ENCODE data around the gene APOBEC4. TPM values are rescaled to one million over a fixed set of nuclear protein-coding genes. Genes with fewer than 3 reads are reported as not detected.
A peak's percentile ranks its signal among the peaks of the same experiment; 100 is the strongest.
"Not testable (repeated sequence)": the region's sequence is repeated elsewhere in the genome, so short reads cannot be mapped to it uniquely, and the experiment has no call there.

APOBEC4 gene, protein sequence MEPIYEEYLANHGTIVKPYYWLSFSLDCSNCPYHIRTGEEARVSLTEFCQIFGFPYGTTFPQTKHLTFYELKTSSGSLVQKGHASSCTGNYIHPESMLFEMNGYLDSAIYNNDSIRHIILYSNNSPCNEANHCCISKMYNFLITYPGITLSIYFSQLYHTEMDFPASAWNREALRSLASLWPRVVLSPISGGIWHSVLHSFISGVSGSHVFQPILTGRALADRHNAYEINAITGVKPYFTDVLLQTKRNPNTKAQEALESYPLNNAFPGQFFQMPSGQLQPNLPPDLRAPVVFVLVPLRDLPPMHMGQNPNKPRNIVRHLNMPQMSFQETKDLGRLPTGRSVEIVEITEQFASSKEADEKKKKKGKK
- total RNA-seq = not detected
- long read RNA-seq = 0 reads

DNA sequence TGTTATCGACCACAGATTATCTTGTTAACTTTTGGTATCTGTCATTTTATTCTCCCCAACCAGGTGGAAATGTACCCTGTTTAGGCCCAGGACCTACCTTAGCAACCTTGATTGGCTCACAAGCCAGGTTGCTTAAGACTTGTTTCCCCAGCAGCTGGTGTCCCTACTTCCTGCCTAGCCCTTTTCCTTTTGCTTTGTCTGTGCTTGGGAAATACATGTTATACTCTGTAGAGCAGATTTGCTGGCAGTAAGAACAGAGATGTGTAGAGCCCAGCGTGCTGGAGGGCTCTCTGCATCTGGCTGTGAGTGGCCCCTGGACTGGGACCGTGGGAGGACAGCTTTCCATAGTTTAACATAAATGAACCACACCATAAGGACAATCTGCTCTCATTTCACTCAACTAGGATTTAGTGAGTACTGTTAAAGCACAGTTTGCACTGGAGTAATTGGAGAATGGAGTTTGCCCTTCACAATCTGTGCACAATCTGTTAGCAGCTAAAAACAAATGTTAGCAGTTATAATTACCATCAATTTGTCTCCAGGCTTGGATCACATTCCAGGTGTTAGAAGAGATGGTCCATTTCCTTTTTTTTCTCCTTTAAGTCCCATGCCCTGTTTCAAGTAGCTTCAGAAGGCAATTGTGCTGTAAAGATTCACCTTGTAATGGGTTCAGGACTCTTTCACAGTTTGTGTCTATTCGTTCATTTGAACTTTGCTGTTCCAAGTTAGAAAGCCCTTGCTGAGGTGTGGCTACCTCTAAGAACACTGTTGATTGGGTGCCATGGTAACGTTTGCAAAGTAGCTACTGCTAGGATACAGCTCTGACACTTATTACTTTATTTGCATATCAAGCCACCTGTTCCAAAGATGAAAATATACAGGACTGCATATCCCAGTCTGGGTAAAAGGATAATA lies at the start of gene APOBEC4:
Gene APOBEC4 (minus strand): TSS at position 770 of the 915 bp plus-strand sequence. CDS start 4,535 bp downstream, outside the sequence.
- no peak for DNase-seq
- peak; percentile 78 for ATAC-seq (ENCODE audit: poor library complexity)
- intact Hi-C loops (cut with DNase I) = no loop called here

DNA sequence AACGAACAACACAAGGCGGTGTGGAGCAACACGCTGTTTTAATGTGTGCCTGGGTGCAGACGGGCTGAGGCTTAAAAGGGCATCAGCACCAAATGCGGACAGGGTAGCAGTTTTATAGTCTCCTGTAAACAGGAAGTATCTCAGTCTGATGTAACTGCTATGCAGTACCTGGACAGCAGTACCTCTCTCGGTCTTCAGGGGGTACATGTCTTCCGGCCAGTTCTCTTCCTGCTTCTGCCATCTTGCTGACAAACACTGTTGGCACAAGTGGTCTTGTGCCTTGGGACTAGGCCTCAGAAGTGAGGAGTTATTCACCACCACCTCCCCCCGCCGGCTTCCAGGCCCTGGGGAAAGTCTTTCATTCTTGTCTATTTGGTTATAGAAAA lies 49.7 kb upstream of the APOBEC4 start:
- DNase-seq (no peak), ATAC-seq (ENCODE audit: poor library complexity) (no peak)
- intact Hi-C loops (cut with DNase I) = no loop called here

DNA sequence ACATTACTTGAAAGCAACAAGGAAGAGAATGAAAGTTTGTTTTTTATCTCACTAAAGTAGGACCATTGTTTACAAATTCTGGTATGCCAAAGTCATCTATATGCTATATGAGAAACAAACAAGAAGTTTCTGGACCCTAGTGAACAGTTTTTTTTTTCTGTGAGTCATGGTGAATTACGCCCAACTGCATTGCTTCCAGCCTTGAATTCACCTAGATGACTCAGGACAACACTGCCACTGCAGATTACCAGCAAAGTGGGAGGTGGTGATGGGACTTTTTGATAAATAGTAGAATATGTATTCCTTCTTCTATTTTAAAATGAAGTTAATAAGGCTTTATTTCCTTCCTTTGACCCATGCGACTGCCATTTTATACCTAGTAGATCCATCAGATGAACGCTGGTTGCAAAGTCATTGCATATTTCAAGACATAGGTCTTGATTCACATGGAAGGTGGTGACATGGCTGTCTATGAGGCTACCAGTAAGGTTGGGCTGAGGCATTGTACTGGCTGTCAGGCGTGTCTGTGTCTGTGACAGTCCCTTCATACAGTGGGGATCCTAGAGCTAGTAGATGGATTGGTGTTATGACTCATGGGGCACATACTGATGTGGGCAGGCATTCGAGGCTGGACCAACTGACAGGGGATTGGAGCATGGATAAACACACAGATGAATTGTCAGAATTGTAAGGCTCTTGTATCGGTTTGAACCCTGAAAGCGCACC lies 49.1 kb upstream of the APOBEC4 start:
- intact Hi-C loops (cut with DNase I) = no loop called here
- DNase-seq (no peak), ATAC-seq (ENCODE audit: poor library complexity) (no peak)

DNA sequence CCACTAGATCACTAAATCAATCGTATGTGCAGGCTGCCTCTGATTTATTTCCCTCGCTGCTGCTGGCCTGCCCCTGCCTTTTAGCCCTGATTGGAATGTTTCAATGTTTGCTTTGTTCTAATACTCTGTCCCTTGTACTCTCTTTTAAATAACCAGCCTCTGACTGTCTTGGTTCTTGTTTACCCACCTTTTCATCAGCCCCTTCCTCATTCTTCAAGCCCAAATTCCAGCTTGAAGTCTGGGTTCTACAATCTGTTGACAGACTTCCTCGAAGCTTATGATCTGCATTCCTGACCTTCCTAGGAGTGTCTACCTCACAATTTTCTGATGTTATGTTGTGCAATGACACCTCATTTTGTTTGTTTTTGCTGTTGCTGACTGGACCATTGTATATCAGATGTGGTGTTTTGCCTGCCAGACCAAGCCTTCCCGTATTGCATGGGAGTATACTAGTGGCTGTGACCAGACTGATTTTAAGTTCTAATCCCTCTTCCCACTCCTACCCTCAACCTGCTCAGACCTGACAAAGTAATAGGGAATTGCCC lies 46.6 kb upstream of the APOBEC4 start:
- ATAC-seq (ENCODE audit: poor library complexity) = peak; percentile 29
- intact Hi-C loops (cut with DNase I) = no loop called here
- DNase-seq = no peak

DNA sequence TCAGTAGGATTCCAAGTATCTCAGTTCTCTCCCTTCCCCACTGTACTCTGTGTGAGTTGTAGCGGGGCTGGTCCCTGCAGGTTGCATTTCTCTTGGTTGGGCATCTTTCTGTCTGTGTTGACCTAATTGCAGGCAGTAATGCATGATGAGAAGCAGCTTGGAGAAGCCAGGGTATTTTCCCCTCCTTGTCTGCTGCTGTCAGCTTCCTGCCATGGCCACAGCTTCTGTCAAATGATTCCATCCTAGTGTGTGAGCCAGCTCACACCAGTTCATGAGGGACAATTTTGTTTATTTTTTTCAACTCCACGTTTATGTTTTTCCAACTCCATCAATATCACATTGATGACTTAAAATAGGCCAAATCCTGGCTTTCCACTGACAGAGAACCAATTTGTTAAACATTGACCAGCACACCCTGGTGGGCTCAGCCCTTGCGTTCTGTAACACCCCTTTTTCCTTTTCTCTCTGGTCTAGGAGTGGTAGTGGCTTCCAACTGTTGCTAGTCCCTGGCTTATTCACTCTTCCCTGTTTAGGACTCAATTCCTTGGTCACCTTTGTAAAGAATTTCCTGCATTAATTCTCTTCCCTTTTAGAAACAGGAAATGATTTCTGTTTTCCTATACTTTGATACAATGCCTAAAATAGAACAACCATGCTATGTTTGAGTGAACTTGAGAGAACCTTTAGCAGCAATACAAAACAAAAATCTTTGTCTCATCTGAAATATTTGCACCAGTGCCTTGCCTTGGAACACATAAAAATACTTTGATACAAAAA lies 44.9 kb upstream of the APOBEC4 start:
- intact Hi-C loops (cut with DNase I) = no loop called here
- ATAC-seq (ENCODE audit: poor library complexity) (no peak), DNase-seq (no peak)

DNA sequence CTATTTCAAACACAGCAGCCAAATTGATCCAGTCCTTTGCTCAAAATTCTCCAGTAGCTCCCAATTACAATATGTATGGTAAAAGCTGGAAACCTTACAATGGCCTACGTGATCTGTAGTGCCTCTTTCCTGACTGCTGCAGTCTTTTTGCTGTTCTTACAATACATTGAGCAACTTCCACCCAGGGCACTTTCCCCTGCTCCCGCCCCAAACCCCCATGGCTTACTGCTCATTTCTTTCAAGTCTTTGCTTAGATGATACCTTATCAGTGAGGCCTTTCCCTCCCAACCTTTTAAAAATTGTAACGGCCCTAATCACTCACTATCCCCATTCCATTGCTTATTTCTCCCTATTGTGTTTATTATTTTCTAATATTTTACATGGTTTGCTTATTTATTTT lies 43.9 kb upstream of the APOBEC4 start:
- intact Hi-C loops (cut with DNase I) = no loop called here
- DNase-seq (no peak), ATAC-seq (ENCODE audit: poor library complexity) (no peak)

DNA sequence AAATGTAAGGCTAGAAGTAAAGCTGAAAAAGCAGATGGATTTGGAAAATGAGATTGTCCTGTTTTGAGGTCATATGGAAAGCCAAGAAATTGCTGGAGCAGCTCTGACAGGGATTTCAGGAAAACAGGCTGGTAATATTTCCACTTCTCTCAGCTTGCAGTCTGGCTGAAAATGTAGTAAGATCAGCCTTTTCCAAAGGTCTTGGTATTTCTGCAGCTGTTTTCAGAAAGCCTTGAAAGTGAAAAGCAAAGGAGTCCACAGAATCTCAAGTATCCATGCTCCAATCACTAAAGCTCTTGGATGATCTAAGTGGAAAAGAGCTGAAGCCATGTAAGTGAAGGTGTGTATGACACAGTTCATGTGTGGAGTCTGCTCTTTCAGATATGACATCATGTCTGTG lies 41.6 kb upstream of the APOBEC4 start:
- ATAC-seq (ENCODE audit: poor library complexity) (peak; percentile 12), DNase-seq (no peak)
- intact Hi-C loops (cut with DNase I) = no loop called here

DNA sequence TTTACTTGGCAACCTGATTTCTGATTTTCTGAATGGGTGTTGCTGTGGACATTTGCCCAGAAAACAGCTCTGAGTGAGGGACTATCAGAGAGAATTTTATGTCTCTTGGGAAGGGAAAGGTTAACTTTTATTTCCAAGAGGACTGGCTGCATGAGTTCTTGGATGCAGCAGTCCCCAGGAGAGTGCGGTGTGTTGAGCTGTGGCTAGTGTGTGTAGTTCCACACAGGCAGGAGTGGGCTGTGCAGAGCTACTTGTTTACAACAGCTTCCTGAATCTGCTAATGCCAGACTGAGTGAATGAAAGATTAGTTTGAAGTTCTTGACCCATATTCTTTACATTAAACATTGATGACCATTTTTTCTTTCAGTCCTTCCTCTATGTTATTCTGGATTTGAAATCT lies 41.0 kb upstream of the APOBEC4 start:
- peak; percentile 74 for ATAC-seq (ENCODE audit: poor library complexity)
- DNase-seq = peak; percentile 50
- intact Hi-C loops (cut with DNase I) = no loop called here

DNA sequence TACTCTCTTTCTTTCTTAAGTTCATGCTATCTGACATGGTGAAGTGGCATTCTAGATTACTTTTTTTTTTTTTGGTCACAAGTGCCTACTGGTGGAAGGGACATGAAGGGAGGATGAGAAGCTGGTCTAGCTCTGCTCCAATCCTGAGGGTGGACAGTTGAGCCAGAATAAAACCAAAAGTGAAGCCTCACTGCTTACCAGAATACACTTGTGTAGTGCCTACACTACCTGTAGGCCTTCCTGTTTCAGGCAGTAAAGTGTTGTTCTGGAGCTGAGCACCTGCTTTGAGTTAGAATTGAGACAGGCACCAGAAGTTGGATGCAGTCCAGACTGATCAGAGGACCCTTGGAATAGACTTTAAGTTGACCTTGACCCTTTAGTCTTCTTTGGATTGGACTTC lies 40.4 kb upstream of the APOBEC4 start:
- DNase-seq (no peak), ATAC-seq (ENCODE audit: poor library complexity) (peak; percentile 34)
- intact Hi-C loops (cut with DNase I) = no loop called here

DNA sequence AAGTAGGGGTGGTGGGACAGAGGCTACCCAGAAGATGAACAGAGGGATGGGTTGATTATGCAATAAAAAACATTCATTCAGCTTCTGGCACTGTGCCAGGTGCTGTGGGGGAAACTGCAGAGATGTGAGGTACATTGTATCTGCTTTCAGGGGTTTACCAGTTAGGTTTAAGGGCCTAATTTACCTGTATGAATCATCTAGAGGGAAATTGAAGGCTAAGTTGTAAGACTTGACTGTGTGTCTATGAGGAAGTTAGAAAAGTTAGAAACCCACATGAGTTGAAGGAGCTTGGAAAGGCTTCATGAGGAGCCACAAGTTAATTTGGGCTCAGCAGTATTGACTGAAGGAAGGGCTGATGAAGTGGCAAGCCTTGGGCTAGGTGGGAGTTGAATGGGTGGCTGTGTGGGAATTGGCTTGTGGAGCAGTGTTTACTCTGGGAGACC lies 36.7 kb upstream of the APOBEC4 start:
- intact Hi-C loops (cut with DNase I) = no loop called here
- ATAC-seq (ENCODE audit: poor library complexity) (no peak), DNase-seq (no peak)

DNA sequence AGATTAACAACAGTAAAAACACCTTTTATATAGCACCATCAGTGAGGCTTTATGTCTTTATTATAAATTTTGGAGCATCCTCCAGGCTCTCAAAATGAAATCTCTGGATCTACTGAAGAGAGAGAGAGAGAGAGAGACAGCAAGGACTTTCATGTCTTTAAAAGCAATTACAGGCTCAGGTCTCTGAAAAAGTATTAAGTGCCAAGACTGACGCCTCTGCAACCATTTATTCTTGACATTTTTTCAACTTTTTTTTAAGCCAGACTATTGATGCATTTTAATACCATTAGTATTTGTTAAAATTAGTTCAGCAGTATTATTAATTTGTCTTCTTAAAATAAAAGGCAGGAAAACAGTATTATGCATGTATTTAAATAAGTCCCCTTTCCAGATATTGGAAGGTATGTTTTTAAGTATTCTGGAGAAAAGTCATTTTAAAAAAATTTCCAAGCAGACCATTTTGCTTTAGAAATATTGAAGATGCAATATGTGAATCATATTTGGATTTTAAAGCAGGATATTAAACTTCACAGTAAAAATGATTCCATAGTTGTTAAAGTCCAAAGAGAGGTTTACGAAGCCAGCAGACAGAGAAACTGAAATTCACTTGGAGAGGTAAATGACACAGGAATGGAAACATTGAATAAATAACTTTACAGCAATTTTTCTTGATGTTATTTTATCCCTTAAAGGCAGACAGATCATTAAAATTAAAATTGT lies 35.4 kb upstream of the APOBEC4 start:
- intact Hi-C loops (cut with DNase I) = no loop called here
- ATAC-seq (ENCODE audit: poor library complexity) = no peak
- no peak for DNase-seq

DNA sequence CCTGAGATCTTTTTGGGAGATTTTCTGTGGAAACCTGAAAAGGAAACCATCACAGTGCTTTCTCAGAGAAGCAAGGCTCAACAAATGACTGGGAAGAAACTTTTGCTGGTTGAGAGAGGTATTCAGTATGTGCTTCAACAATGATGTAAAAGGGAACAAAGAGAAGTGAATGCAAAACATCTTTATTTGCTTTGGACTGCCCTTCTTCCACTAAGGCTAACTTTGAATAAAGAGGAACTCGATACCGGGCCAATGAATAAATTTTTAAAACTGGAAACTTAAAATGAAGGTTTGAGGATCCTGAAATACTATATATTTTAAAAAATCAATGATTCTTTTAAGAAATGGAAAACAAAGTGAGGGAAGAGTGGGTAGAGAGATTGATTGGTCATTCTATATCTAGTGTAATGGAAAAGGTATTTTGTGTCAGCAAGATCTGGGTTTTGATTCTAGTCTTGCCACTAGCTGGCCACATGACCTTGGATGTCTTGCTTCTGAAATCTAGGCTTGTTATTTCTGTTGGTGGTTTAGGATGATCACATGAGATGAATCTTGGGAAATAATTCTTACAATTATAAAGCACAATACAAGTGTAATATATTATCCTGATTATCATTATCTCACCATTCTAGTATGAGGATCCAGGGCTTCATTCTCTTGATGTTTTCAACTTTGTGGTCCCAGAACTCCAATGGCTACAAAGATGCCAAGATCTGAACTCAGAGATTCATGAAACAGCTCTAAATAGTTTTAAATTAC lies 34.6 kb upstream of the APOBEC4 start:
- ATAC-seq (ENCODE audit: poor library complexity) (no peak), DNase-seq (no peak)
- intact Hi-C loops (cut with DNase I) = no loop called here

DNA sequence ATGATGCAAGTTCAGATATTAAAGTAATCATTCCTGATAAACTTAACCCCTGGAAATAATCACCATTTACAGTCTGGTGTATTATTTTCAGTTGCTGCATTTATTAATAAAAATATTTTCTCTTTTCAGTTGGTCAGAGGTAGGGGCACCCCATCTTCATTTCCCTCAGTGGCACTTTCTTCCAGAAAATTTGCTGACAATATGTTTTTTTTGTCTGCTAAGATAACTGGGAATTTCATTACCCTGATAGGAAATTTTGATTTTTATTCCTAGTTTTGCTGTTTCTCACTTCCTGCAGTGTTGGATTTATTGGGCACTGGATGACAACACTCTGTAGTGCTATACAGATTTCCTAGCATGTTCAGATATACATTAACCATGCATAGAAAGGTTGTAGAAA lies 33.1 kb upstream of the APOBEC4 start:
- DNase-seq = no peak
- ATAC-seq (ENCODE audit: poor library complexity) = no peak
- intact Hi-C loops (cut with DNase I) = no loop called here

DNA sequence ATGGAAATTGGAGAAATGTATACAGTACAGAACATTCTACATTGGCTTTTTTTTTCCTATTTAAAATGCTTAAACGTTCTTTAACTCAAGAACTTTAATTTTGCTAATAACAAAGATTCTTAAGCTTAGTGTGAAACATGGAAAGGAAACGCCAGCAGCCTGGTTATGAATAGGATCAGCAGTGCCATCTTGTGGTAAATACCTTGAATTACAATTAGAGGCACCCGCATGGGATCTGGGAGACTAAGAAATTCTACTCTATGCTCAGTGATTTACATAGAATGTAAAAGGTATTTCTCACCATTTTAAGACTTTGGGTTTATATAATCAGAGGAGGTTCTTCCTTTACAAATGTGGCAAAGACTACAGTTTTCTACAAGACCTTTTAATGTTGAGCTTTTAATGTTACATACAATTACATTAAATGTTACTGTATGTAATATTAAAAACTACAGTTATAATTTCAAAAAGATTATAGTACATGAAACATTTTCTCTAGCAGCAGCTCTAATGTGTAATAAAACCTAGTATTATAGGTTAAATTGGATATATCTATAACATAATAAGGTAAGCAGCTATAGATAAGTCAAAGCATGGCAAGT lies 32.1 kb upstream of the APOBEC4 start:
- ATAC-seq (ENCODE audit: poor library complexity) (peak; percentile 86), DNase-seq (no peak)
- intact Hi-C loops (cut with DNase I) = no loop called here

DNA sequence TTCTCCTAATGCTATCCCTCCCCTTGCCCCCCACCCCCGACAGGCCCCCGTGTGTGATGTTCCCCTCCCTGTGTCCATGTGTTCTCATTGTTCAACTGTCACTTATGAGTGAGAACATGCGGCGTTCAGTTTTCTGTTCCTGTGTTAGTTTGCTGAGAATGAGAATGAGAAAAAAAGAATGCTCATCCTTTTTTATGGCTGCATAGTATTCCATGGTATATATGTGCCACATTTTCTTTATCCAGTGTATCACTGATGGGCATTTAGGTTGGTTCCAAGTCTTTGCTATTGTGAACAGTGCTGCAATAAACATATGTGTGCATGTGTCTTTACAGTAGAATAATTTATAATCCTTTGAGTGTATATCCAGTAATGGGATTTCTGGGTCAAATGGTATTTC lies 26.2 kb upstream of the APOBEC4 start:
- DNase-seq; intact Hi-C loops (cut with DNase I); ATAC-seq (ENCODE audit: poor library complexity): not testable (repeated sequence)

DNA sequence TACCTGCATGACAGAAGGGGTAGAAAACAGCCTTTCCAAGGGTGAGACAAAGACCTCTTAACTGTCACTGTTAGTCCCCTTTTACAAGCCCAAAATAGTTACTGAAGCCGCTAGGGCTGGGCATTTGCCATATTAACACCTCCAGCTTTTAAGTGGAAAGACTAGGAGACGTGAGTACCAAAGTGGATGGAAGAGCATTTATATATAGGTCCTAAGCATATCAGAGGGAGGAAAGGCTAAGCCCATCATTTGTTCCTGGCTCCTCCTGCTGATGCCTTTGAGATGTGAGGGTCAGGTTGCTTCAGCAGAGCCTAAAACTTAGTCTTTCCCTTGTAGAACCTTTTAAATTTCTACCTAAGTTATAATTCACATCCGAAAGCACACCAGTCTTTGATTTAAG lies 25.7 kb upstream of the APOBEC4 start:
- ATAC-seq (ENCODE audit: poor library complexity) (peak; percentile 55), DNase-seq (no peak)
- intact Hi-C loops (cut with DNase I) = no loop called here
